LNCAP (cell line): Measurements from ENCODE around the gene MAP2K5.

Experiments
- TF ChIP-seq, protein P1 (sequence below): fragments of 450-650 bp; IDR thresholded peaks from 2 replicates; pipeline ENCODE4 v1.5.1; 2017; ENCODE audit warnings: mild to moderate bottlenecking

MAP2K5 gene

DNA sequence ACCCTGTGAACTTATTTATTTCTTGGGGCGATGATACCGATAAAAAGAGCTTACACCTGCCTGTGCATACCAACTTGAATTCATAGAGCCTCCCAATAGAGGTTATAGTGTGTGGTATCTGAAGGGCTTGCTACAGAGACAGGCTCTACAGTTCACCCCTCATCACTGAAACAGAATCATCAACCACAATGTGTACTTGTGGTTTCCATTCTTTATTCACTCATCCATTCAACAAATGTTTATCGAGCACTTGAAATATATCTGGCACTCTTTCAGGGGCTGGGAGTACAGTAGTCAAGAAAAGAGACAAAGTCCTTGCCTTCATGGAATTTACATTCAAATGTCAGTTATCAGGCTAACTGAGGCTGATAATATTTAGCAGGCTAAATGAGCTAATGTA, 148.4 kb downstream of the MAP2K5 start:
- TF ChIP-seq, protein P1, sequence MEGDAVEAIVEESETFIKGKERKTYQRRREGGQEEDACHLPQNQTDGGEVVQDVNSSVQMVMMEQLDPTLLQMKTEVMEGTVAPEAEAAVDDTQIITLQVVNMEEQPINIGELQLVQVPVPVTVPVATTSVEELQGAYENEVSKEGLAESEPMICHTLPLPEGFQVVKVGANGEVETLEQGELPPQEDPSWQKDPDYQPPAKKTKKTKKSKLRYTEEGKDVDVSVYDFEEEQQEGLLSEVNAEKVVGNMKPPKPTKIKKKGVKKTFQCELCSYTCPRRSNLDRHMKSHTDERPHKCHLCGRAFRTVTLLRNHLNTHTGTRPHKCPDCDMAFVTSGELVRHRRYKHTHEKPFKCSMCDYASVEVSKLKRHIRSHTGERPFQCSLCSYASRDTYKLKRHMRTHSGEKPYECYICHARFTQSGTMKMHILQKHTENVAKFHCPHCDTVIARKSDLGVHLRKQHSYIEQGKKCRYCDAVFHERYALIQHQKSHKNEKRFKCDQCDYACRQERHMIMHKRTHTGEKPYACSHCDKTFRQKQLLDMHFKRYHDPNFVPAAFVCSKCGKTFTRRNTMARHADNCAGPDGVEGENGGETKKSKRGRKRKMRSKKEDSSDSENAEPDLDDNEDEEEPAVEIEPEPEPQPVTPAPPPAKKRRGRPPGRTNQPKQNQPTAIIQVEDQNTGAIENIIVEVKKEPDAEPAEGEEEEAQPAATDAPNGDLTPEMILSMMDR: no peak

DNA sequence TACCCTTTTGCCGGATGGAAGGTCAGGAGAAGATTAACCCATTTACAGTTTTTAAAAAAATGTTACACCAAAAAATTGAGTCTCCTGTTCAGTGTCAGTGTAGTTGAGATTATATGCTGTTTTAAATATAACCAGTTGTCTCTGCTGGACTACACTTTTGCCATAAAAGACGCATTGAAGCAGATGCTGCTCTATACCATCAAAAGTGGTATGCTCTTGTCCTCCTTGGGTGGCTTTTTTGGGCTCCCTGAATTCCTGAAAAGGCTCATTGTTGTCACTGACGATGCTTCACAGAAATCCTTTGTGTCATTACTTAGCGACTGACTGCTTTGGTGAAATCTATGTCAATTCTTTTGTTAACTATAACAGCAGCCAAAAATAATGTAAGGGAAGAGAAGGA, 148.9 kb downstream of the MAP2K5 start:
- TF ChIP-seq, protein P1: no peak

DNA sequence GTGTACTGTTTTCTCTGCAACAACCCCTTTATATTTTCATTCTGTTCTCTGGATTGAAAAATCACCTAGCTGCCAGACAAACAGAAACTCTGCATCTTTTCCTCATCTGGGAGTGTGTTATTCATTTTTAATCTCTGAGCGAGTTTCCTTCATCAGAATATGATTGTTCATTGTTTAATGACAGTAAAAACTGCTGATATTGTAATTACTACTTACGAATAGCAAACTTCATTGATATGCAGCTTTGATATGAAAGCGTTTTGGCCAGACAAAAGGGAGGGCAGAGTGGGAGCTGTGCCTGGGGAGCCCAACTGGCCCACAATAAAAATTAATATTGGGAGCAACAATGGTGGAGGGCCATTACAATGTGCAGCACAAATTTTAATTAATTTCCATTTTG, 150.1 kb downstream of the MAP2K5 start:
- TF ChIP-seq, protein P1: no peak

DNA sequence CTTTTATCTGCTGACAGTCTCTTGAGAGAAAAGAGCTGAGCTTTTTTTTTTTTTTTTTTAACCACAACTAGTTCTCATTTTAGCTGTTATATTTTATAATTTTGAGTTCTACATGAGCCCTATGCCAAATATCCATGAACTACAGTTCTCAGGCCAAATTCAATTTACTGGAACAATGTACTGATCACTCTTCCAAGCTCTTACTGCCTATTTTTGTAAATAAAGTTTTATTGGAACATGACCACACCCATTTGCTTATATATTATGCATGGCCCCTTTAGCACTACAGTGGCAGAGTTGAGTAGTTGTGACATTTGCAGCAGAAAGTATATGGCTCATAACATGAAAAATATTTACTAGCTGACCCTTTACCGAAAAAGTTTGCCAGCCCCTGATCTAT, 153.6 kb downstream of the MAP2K5 start:
- TF ChIP-seq, protein P1: no peak

DNA sequence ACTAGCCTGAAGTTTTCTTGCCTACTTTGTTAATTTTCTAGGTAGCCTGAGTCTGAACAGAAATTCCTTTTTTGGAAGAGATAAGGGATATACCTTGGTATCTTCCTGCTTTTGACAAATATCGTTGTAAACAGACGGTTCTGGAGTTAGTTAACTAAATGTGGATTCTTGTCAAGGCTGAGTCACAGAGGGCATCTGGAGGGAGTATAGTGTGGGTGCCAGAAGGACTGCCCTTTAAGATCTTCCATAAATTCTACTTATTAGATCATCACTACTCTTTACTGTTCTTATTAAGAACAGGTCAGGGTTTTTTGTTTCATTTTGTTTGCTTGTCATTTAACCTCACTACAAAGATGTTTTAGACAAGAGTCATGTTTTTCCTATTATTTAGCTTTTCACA, 157.5 kb downstream of the MAP2K5 start:
- TF ChIP-seq, protein P1: no peak

DNA sequence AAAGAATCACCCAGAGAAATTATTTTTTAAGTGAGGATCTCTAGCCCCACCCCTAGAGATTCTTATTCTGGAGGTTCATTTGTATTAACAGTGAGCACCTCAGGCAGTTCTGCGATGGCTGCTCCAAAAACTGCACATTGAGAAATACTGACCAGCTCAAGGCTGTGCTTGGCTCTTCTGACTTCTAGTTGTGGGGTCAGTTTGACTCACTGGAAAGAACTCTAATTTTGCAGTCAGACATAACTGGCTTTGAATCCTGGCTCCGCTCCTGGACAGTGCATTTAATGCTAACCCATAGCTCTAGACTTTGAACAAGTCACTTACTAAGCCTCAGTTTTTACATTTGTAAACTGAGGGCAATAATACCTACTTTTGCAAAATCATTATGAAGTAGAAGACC, 159.2 kb downstream of the MAP2K5 start:
- TF ChIP-seq, protein P1: no peak

DNA sequence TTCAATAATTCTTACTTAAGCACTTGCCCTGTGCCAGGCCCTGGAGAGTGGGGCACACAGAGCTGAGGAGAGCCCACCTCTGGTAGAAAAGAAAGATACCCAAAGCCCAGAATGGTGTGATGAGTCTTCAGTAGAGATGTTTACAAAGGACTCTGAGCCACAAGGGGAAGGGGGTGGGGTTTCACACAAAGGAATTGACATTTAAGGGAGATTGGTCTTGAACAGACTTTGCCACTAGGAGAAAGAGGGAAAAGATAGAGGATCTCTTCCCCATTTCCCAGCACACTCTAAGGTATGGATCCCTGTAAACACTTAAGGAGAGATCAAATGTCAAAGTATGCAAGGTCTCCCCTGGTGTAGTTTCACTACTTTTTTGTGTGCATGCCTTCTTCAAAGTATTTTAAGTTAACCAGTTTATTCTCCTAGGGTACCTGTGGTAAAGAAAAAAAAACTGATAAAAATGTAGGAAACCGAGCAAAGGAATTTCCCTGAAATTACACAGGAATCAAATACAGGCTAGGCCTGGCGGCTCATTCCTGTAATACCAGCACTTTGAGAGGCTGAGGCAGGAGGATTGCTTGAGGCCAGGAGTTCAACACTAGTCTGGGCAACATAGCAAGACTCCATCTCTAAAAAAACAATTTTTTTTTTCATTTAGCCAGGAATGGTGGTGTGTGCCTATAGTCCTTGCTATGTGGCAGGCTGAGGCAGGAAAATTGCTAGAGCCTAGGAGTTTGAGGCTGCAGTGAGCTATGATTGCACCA, 165.2 kb downstream of the MAP2K5 start:
- TF ChIP-seq, protein P1: no peak

DNA sequence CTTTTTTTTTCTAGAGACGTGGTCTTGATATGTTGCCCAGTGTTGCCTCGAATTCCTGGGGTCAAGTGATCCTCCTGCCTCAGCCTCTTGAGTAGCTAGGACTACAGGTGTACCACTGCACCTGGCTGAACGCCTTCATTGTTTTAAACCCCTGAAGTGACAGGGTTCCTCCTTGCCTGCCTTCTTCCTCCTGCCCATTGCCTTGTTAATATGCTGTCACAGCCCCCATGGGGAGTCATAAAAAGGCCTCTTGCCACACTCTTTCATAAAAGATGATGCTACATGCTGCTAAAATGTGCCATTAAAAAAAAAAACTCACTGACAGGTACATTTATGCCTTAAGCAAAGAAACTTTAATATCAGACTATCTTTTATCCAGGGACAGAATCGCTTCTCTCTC, 166.0 kb downstream of the MAP2K5 start:
- TF ChIP-seq, protein P1: no peak
